Duodenal mucosa (tissue), 2 donors: ENCODE data around the gene MEIKIN.
"Not testable (repeated sequence)": the region's sequence is repeated elsewhere in the genome, so short reads cannot be mapped to it uniquely, and the experiment has no call there.

Experiments used
- H3K27ac ChIP-seq: one replicate; pipeline ENCODE4 v1.7.0; 2013; ENCODE audit warnings: low read depth, low read length
- H3K27me3 ChIP-seq, 2 donors: one replicate each; pipeline ENCODE4 v1.7.0; 2013; ENCODE audit warnings: low read length in 2 of 2, control low read depth in 1 of 2; ENCODE audit not compliant: insufficient read depth in 2 of 2, control insufficient read depth in 1 of 2
- H3K36me3 ChIP-seq, 2 donors: one replicate each; pipeline ENCODE4 v1.7.0; 2013; ENCODE audit warnings: low read length in 2 of 2, control low read depth in 1 of 2; ENCODE audit not compliant: insufficient read depth in 2 of 2, control insufficient read depth in 1 of 2
- H3K4me1 ChIP-seq, 2 donors: one replicate each; pipeline ENCODE4 v1.7.0; 2013; ENCODE audit warnings: low read length in 2 of 2, control low read depth in 1 of 2; ENCODE audit not compliant: insufficient read depth in 2 of 2, control insufficient read depth in 1 of 2
- H3K4me3 ChIP-seq, 2 donors: one replicate each; pipeline ENCODE4 v1.7.0; 2013; ENCODE audit warnings: low read length in 2 of 2, low read depth in 1 of 2
- H3K9ac ChIP-seq, 2 donors: one replicate each; pipeline ENCODE4 v1.7.0; 2013; ENCODE audit warnings: low read length in 2 of 2, low read depth in 1 of 2
- H3K9me3 ChIP-seq, 2 donors: one replicate each; pipeline ENCODE4 v1.7.0; 2013; ENCODE audit warnings: low read length in 2 of 2, control low read depth in 1 of 2; ENCODE audit not compliant: control insufficient read depth in 1 of 2

The MEIKIN gene

GRCh38 chr5:131863700-131864099 lies 81.8 kb downstream of the MEIKIN start:
- no peak overlapping the region for H3K27ac ChIP-seq
- H3K36me3 ChIP-seq = no peaks in the 10 kb centered on the region
- H3K27me3 ChIP-seq = no peaks in the 10 kb centered on the region
- H3K9ac ChIP-seq = no peak overlapping the region
- no peak overlapping the region for H3K4me3 ChIP-seq
- H3K4me1 ChIP-seq = no peaks in the 10 kb centered on the region
- H3K9me3 ChIP-seq = peaks cover 15 to 35% of the 10 kb centered on the region in 2 donors

- Histone ChIP-seq H3K4me1 (no peaks in the 10 kb centered on the region), H3K27me3 (no peaks in the 10 kb centered on the region), H3K36me3 (no peaks in the 10 kb centered on the region), H3K9ac (no peak overlapping the region), H3K27ac (no peak overlapping the region), H3K9me3 (no peaks in the 10 kb centered on the region), H3K4me3 (no peak overlapping the region)
These were observed 88.1 kb downstream of the MEIKIN start for GRCh38 chr5:131857388-131857787.

GRCh38 chr5:131855452-131855851 lies 90.0 kb downstream of the MEIKIN start:
- H3K4me1 ChIP-seq = no peaks in the 10 kb centered on the region
- H3K36me3 ChIP-seq = no peaks in the 10 kb centered on the region
- H3K9ac ChIP-seq = no peak overlapping the region
- H3K27ac ChIP-seq = no peak overlapping the region
- H3K27me3 ChIP-seq = no peaks in the 10 kb centered on the region
- H3K4me3 ChIP-seq = no peak overlapping the region
- H3K9me3 ChIP-seq = no peaks in the 10 kb centered on the region

GRCh38 chr5:131854134-131854533 lies 91.3 kb downstream of the MEIKIN start:
- no peaks in the 10 kb centered on the region for H3K4me1 ChIP-seq
- peaks cover 0 to under 1% of the 10 kb centered on the region in 2 donors for H3K9me3 ChIP-seq
- H3K36me3 ChIP-seq = no peaks in the 10 kb centered on the region
- no peak overlapping the region for H3K4me3 ChIP-seq
- H3K27me3 ChIP-seq = no peaks in the 10 kb centered on the region
- no peak overlapping the region for H3K9ac ChIP-seq
- no peak overlapping the region for H3K27ac ChIP-seq

GRCh38 chr5:131848662-131849061 lies 96.8 kb downstream of the MEIKIN start:
- Histone ChIP-seq H3K36me3 (no peaks in the 10 kb centered on the region), H3K4me1 (no peaks in the 10 kb centered on the region), H3K9ac (no peak overlapping the region), H3K27ac (no peak overlapping the region), H3K4me3 (no peak overlapping the region), H3K27me3 (no peaks in the 10 kb centered on the region), H3K9me3 (peaks cover 4 to 21% of the 10 kb centered on the region in 2 donors)

GRCh38 chr5:131846536-131846935 lies 98.9 kb downstream of the MEIKIN start:
- Histone ChIP-seq H3K9ac (no peak overlapping the region), H3K9me3 (peaks cover 8 to 26% of the 10 kb centered on the region in 2 donors), H3K27ac (no peak overlapping the region), H3K36me3 (no peaks in the 10 kb centered on the region), H3K27me3 (no peaks in the 10 kb centered on the region), H3K4me1 (no peaks in the 10 kb centered on the region), H3K4me3 (no peak overlapping the region)

- peaks cover 8 to 26% of the 10 kb centered on the region in 2 donors for H3K9me3 ChIP-seq
- no peaks in the 10 kb centered on the region for H3K4me1 ChIP-seq
- no peak overlapping the region for H3K4me3 ChIP-seq
- no peak overlapping the region for H3K27ac ChIP-seq
- H3K27me3 ChIP-seq = no peaks in the 10 kb centered on the region
- H3K36me3 ChIP-seq = no peaks in the 10 kb centered on the region
- H3K9ac ChIP-seq = no peak overlapping the region
These were observed 99.6 kb downstream of the MEIKIN start for GRCh38 chr5:131845828-131846227.

- not testable (repeated sequence) for H3K4me1 ChIP-seq, H3K4me3 ChIP-seq, H3K9ac ChIP-seq, H3K27ac ChIP-seq, H3K36me3 ChIP-seq, H3K27me3 ChIP-seq
- H3K9me3 ChIP-seq = peaks cover 5 to 16% of the 10 kb centered on the region in 2 donors
These were observed 102.5 kb downstream of the MEIKIN start for GRCh38 chr5:131842971-131843370.

- H3K36me3 ChIP-seq, H3K4me1 ChIP-seq, H3K9me3 ChIP-seq, H3K27me3 ChIP-seq, H3K9ac ChIP-seq, H3K4me3 ChIP-seq, H3K27ac ChIP-seq: not testable (repeated sequence)
These were observed 112.8 kb downstream of the MEIKIN start for GRCh38 chr5:131832702-131833101.

- Histone ChIP-seq H3K27ac (no peak overlapping the region), H3K36me3 (no peaks in the 10 kb centered on the region), H3K9me3 (no peaks in the 10 kb centered on the region), H3K9ac (no peak overlapping the region), H3K27me3 (no peaks in the 10 kb centered on the region), H3K4me1 (no peaks in the 10 kb centered on the region), H3K4me3 (no peak overlapping the region)
These were observed 120.0 kb downstream of the MEIKIN start for GRCh38 chr5:131825404-131826013.

GRCh38 chr5:131824631-131825030 lies 120.8 kb downstream of the MEIKIN start:
- Histone ChIP-seq H3K9ac (no peak overlapping the region), H3K9me3 (no peaks in the 10 kb centered on the region), H3K36me3 (no peaks in the 10 kb centered on the region), H3K27ac (no peak overlapping the region), H3K27me3 (no peaks in the 10 kb centered on the region), H3K4me3 (no peak overlapping the region), H3K4me1 (no peaks in the 10 kb centered on the region)
